HG03442 (cell line): Measurements from ENCODE around the gene GPC6.
"Not testable (repeated sequence)": the region's sequence is repeated elsewhere in the genome, so short reads cannot be mapped to it uniquely, and the experiment has no call there.

Experiments used
- ATAC-seq: cut with Tn5 transposase; IDR thresholded peaks from one replicate; pipeline ENCODE4 v1.9.1; 2021; ENCODE audit warnings: mild to moderate bottlenecking, moderate library complexity; ENCODE audit not compliant: unreplicated experiment

Gene GPC6

DNA sequence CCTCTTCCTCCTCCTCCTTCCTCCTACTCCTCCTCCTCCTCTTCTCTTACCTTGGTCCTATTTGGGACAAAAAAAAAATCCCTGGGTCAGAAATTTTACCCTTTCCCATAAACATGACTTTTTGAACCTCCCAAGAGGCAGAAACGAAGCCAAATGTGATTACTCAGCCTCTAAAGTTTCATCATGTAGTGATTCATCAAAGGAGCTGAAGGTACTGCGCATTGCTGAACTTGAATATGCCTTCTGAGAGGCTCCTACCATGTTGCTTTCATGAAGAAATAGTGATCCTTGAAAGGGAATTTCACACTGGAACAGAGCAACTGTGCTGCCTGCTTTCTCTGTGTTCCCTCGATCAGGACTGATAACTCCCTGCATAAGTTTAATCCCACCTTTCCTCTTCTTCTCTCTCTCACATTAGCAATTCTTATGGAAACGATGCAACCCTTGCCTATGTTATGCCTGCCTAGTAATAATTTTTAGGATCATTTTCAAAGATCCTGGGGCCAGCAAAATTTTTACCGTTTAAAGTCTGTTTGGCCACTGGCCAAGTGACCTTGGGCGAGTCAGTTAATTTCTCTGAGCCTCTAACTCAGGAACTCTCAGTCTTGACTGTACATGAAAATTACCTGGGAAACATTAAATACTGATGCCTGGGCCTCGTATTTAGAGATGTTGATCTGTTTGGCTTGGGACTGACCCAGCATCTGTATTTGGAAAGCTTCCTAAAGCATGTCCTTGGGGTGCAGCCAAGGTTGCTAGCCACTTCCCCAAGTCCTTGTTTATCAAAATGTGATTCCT is 1103.3 kb downstream of the GPC6 start:
- ATAC-seq: no peak

DNA sequence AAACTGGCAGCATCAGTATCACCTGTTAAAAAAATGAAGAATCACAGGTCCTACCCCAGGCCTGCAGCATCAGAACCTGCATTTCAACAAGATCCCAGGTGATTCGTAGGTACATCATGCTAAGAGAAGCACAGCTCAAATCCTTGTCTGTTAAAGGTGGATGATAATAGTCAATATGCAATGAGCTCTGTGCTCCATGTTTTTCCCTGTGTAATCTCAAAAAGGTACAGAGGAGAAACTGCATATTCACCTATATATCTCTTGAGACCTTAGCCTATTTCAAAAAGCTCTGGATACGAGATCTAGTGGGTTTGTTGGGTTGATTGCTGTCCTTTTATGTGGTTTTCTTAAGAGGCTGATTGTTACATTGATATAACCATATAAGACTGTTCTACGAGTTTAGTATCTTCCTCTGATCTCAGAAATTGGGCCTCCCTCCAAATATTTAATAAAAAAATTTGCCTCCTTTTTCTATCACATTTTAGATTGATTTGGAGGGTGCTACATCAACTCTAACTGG is 1104.0 kb downstream of the GPC6 start:
- ATAC-seq: no peak

- no peak for ATAC-seq
These were observed 1104.7 kb downstream of the GPC6 start for GRCh38 chr13:94331281-94331680.

DNA sequence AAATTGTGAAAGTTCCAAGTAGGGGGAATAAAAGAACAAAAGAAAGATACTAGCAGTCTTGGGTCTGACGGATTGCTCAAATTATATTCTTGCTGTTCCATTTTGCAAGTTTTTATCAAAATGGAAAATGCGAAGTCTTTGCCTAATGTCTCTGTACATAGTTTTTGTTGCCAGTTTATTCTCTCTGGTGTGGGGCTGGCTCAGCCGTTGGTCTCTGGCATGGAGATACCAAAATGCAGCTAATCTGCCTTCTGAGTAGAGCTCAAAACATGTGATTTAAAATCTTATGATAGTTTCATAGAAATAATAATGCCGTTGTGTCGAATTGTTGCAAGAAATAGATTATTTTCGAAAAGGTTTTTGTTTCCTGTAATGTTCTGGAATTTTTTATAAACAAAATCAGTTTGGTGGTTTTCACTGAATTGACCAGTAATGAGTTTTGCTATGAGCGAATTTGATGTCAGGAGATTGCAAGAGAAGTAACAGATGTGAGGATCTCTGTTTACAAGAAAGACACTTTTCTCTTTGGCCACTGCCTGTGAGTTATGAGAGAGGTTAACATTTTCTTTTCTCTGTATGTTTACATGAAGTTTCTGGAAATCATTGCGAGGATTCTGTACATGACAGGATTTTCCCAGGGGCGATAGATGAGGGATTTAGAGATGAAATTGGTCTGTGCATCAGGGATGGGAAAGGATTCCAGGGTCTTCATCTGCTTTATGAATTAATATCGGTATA is 1105.9 kb downstream of the GPC6 start:
- ATAC-seq: no peak

GRCh38 chr13:94333131-94333820 is 1106.7 kb downstream of the GPC6 start:
- no peak for ATAC-seq

DNA sequence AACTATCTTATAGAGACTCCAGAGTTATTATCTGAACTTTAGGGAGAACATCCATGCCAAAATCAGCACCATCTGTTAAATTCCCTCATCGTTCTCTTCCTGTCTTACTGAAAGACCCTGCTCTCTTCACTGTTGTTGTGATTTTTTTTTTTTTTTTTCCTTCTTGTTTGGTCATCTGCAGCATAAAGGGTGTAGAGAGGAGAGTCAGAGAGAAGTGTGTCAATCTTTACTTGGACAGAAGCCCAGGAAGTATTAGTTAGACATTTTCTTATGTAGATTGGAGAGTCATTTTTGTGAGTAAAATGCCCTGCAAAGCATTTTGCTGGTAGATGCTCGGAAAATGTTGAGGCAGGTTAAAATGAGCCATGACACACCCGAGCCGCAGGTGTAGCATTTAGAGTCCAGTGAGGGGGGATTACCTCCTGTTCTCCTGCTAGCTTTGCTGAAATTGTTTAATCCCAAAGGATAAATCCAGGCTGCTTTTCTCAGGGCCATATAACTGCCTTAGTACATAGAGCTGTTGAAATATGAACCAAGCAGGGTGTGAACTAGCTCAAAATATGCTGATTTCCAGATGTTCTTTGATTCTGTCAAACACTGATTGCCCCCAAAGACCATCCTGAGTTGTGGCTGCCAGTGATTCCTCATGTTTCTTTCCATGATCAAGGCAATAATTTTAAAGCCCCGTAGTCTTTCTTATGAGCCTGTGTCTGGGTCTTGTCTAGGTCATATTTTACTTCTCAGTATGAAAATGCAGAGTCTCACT is 1109.3 kb downstream of the GPC6 start:
- ATAC-seq: no peak

- no peak for ATAC-seq
These were observed 1112.6 kb downstream of the GPC6 start for GRCh38 chr13:94339116-94339687.

- no peak for ATAC-seq
These were observed 1116.0 kb downstream of the GPC6 start for GRCh38 chr13:94342436-94343242.

DNA sequence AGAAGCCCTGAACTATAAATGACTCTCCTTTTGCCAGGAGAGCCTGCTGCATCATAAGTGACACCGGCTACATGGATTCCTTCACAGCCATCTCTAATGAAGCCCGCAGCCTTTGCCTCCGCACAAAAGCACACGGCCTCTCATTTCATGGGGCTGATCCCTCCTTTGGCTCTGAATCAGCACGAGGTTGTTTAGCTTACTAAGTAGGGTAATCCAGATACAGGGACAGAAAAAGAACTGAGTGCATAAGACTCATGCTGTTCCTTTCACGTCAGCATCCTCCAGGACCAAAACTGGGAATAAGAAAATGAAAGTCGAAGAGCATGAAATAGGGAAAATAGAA is 1116.6 kb downstream of the GPC6 start:
- ATAC-seq: no peak

GRCh38 chr13:94343687-94344086 is 1117.1 kb downstream of the GPC6 start:
- ATAC-seq: not testable (repeated sequence)

GRCh38 chr13:94344126-94344818 is 1117.7 kb downstream of the GPC6 start:
- ATAC-seq: no peak

- peak; percentile 66 for ATAC-seq
These were observed 1119.0 kb downstream of the GPC6 start for GRCh38 chr13:94345374-94346195.

- no peak for ATAC-seq
These were observed 1119.8 kb downstream of the GPC6 start for GRCh38 chr13:94346261-94347019.

GRCh38 chr13:94351292-94351990 is 1124.8 kb downstream of the GPC6 start:
- peak; percentile 66 for ATAC-seq

DNA sequence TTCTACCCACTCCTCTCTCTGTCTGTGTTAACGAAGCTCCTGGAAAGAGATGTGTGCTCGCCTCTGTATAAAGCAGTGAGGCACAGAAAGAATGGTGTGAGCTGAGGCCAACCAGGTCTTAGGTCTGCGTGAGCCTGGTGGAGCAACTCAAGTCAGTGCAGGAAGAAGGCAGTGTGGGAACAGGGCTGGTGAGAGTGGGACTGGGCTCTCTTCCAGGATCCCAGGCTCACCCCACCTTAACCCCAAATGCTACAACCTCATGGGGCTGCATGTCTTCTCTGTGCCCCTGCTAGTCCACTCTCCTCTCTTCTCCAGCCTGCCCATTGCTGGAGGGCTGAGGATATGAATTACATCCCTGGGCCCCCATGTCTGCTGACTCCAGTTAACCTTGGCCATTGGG is 1125.5 kb downstream of the GPC6 start:
- no peak for ATAC-seq

- no peak for ATAC-seq
These were observed 1126.6 kb downstream of the GPC6 start for GRCh38 chr13:94353167-94353710.

DNA sequence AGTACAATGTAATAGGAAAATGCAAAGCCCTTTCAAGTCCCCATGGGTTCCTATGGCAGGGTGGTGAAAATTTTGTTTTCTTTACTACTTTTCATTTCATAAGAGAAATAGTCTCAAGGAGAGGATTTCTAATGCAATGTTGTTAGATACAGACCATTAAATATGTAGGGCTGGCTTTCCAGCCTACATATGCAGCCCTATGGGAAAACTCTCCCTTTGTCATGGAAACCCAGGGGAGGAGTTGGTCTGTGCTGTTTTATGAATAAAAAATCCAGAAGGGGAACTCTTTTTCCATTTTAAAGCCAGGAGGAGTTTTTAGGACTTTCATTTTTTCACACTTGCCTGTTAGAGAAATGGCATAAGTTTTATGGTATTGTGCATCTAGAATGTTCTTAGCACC is 1133.3 kb downstream of the GPC6 start:
- ATAC-seq: no peak
